ENCODE results near the gene TAF9. TPM values are rescaled to one million over a fixed set of nuclear protein-coding genes. Genes with fewer than 3 reads are reported as not detected.

Gene TAF9
- polyA plus RNA-seq, 1 donor from 2014 or later, result 104 TPM

- no peaks in the 10 kb centered on the region for H3K4me1 Mint-ChIP-seq
- peaks cover 11% of the 10 kb centered on the region for H3K36me3 Mint-ChIP-seq
- no peaks in the 10 kb centered on the region for H3K9me3 Mint-ChIP-seq
- H3K27ac Mint-ChIP-seq, result no peak overlapping the region
- H3K27me3 Mint-ChIP-seq, result no peaks in the 10 kb centered on the region
- H3K4me3 Mint-ChIP-seq, result no peak overlapping the region
Observed at GRCh38 chr5:69317391-69317790, 51.9 kb downstream of the TAF9 start.

GRCh38 chr5:69315972-69316371 lies 53.3 kb downstream of the TAF9 start:
- peaks cover 0 to 2% (median 0%) of the 10 kb centered on the region in 3 donors for H3K4me1 Mint-ChIP-seq
- H3K9me3 Mint-ChIP-seq, result no peaks in the 10 kb centered on the region
- peaks cover 12% of the 10 kb centered on the region for H3K36me3 Mint-ChIP-seq
- H3K27ac Mint-ChIP-seq, result peak overlapping the region in 1 of 3 donors; percentile 44
- no peak overlapping the region for H3K4me3 Mint-ChIP-seq
- no peaks in the 10 kb centered on the region for H3K27me3 Mint-ChIP-seq

Other genes with a start within 250 kb of the TAF9 start
- gene CCNB1, start 202.4 kb downstream of the TAF9 start, polyA plus RNA-seq, result 7.7 TPM
- 18.0 TPM for gene CENPH, start 179.9 kb downstream of the TAF9 start, polyA plus RNA-seq
- gene CDK7, start 134.6 kb downstream of the TAF9 start, polyA plus RNA-seq, result 23.9 TPM
- 5.5 TPM for gene CCDC125, start 36.7 kb downstream of the TAF9 start, polyA plus RNA-seq
- gene AK6, start within 50 bp of the TAF9 start, polyA plus RNA-seq, result 81.3 TPM
- gene RAD17, start 298 bp upstream of the TAF9 start, polyA plus RNA-seq, result 29.6 TPM
- 2.5 TPM for gene MARVELD2, start 45.6 kb upstream of the TAF9 start, polyA plus RNA-seq
- 0.09 TPM for gene OCLN, start 123.3 kb upstream of the TAF9 start, polyA plus RNA-seq
- 25.6 TPM for gene GTF2H2C, start 190.7 kb upstream of the TAF9 start, polyA plus RNA-seq

All from IgD-negative memory B cell (primary cell).